Activated T-helper 1 cell treated with anti-CD3 and anti-CD28 coated beads, Interleukin-12 subunit alpha, Interleukin-12 subunit beta, Interleukin-2, Interleukin-4 antibody, amounts not matched to agents 30 ng/mL and 10 ng/mL and 1 ng/mL, durations not matched to agents 14 hours and 24 hours and 36 hours (primary cell): ENCODE data around the gene LCN6. TPM values are rescaled to one million over a fixed set of nuclear protein-coding genes. Genes with fewer than 3 reads are reported as not detected.
A peak's percentile ranks its signal among the peaks of the same experiment; 100 is the strongest.

ENCODE experiments used
- DNase-seq: peaks from one replicate; pipeline ENCODE4 v3.0.0; 2021; ENCODE audit warnings: low spot score
- H3K27ac Mint-ChIP-seq: one replicate; pipeline ENCODE4 v1.8.0; 2021; ENCODE audit warnings: mild to moderate bottlenecking, mixed read lengths
- H3K27me3 Mint-ChIP-seq: one replicate; pipeline ENCODE4 v1.8.0; 2022; ENCODE audit warnings: mild to moderate bottlenecking, moderate library complexity, mixed read lengths; ENCODE audit not compliant: insufficient read depth
- H3K36me3 Mint-ChIP-seq: one replicate; pipeline ENCODE4 v1.8.0; 2021; ENCODE audit warnings: low read depth, mixed read lengths
- H3K4me1 Mint-ChIP-seq: one replicate; pipeline ENCODE4 v1.8.0; 2021; ENCODE audit warnings: low read depth, mixed read lengths
- H3K4me3 Mint-ChIP-seq: one replicate; pipeline ENCODE4 v1.8.0; 2021; ENCODE audit warnings: mild to moderate bottlenecking, moderate library complexity, mixed read lengths
- H3K9me3 Mint-ChIP-seq: one replicate; pipeline ENCODE4 v1.8.0; 2021; ENCODE audit warnings: mixed read lengths
- intact Hi-C: fragments of 100-400 bp; cut with micrococcal nuclease; formaldehyde crosslinking; loops from one replicate; pipeline ENCODE4 v1.15.1; 2024
- total RNA-seq: library from RNA; stranded (reverse); gene quantifications from 2 replicates; pipeline ENCODE4 v1.2.3, GENCODE V29; 2022

LCN6 gene
- total RNA-seq, 1 donor from 2014 or later = not detected

DNA sequence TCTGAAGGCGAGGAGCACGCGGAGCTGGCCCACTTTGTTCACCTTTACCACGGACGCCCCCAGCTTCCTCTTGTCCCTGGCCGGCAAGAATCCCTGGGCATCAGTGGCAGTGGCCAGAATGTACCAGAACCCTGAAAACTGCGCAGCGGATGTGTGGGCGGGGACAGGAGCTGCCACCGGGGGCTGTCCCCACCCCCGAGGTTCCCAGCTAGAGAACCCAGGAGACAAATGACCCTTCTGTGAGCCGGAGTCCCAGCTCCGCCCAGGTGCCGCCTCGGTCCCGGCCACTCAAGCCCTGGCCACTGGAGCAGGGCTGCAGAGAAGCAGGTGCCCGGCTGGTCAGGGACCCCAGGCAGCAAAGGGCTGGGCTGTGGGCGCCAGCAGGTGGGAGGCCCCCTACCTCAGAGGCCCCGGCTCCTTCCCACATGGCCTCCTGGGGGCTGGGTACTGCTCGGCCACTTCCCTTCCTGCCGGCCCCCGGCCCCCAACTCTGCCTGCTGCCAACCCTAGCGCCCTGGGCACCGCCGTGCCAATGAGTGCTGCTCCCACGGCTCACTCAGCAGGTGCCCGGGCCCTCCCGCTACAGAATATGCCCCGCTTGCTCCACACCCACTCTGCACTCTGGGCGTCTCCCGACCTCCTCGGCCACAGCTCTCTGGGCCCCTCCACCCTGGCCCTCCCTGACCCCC, 6.3 kb downstream of the LCN6 start:
- Mint-ChIP-seq H3K27ac (no peak overlapping the region), H3K4me1 (peaks cover 6% of the 10 kb centered on the region), H3K9me3 (no peaks in the 10 kb centered on the region), H3K36me3 (no peaks in the 10 kb centered on the region), H3K27me3 (peaks cover 2% of the 10 kb centered on the region), H3K4me3 (no peak overlapping the region)
- DNase-seq = no peak
- intact Hi-C loops = no loop called here

DNA sequence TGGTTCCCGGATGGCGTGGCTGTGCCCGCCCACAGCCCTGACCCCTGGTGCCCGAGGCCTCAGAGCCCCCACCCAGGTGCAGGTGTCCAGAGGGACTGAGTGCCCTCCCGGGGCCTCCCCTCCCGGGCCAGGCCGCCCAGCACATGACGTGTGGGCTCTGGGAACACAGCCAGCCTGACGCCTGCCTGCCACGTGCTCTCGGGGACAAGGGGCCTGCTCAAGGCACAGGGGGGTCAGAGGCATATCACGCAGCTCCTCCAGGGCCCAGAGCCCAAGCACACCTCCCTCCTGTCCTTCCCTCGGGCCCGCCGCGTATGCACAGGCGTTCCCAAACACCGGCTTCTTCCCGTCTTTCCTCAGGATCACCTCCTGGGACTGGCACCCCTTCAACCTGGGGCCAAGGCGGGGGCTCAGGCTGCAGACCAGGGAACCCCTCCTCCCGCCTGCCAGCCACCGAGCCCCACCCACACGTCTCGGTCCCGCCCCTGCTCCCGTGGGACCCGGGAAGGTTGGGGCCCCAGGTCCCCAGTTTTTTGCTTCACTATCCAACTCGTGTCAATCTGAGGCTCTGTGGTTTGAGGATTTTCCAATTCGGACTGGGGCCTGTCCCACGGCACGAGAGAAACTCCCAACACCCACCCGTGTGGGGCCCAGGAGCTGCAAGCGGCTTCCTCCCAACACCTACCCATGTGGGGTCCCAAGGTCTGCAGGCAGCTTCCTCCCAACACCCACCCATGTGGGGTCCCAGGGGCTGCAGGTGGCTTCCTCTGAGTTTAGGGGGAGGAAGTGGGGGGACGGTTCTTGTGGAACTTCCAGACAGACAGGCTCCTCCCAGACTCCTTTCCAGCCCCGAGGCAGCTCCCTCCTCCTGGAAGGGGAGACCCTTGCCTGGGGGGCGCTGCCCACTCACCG, 7.1 kb downstream of the LCN6 start:
- H3K27me3 Mint-ChIP-seq = peaks cover 5% of the 10 kb centered on the region
- H3K9me3 Mint-ChIP-seq = no peaks in the 10 kb centered on the region
- DNase-seq = no peak
- no peaks in the 10 kb centered on the region for H3K36me3 Mint-ChIP-seq
- no peak overlapping the region for H3K27ac Mint-ChIP-seq
- H3K4me1 Mint-ChIP-seq = peaks cover 6% of the 10 kb centered on the region
- intact Hi-C loops = no loop called here
- no peak overlapping the region for H3K4me3 Mint-ChIP-seq

DNA sequence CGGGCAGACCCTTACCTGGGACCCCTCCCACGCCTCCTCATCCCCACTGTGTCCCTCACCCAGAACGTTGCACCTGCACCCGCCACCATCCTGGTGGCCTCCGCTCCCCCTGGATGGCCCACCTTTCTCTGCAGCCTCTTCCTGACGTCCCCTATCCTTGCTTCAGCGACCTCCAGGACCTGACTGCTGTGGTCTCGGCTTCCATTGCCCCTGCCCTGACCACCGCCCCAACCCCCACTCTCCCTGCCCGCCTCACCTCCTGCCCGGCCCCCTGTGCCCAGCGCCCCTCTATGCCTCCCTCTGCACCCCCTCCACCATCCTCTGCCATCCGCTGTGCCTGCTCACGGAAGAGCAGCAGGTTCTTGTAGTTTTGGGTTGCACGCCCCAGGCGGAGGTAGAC, 7.8 kb downstream of the LCN6 start:
- Mint-ChIP-seq H3K27me3 (peaks cover 5% of the 10 kb centered on the region), H3K27ac (no peak overlapping the region), H3K4me3 (no peak overlapping the region), H3K36me3 (no peaks in the 10 kb centered on the region), H3K4me1 (peaks cover 6% of the 10 kb centered on the region), H3K9me3 (no peaks in the 10 kb centered on the region)
- intact Hi-C loops = no loop called here
- no peak for DNase-seq

DNA sequence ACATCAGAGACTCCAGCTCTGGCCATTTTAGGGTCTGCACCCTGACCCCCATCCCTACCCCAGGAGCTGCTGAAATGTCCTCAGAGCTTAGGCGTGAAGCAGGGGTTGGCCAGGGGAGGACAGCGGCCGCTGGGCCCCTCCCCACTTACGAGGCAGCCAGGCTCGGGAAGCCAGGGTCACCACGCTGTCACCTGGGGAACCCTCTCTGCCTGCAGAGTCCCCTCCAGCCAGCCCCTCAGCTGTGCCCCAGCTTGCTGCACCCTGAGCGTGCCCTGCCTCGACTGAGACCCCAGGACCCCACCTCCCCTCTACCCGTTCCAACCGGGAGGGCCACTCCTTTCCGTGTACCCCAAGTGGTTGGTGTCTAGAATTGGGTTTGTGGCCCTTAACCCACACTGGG, 8.3 kb downstream of the LCN6 start:
- H3K9me3 Mint-ChIP-seq = no peaks in the 10 kb centered on the region
- H3K4me1 Mint-ChIP-seq = peaks cover 6% of the 10 kb centered on the region
- intact Hi-C loops = no loop called here
- peaks cover 5% of the 10 kb centered on the region for H3K27me3 Mint-ChIP-seq
- no peak overlapping the region for H3K4me3 Mint-ChIP-seq
- no peak for DNase-seq
- H3K36me3 Mint-ChIP-seq = no peaks in the 10 kb centered on the region
- H3K27ac Mint-ChIP-seq = no peak overlapping the region

DNA sequence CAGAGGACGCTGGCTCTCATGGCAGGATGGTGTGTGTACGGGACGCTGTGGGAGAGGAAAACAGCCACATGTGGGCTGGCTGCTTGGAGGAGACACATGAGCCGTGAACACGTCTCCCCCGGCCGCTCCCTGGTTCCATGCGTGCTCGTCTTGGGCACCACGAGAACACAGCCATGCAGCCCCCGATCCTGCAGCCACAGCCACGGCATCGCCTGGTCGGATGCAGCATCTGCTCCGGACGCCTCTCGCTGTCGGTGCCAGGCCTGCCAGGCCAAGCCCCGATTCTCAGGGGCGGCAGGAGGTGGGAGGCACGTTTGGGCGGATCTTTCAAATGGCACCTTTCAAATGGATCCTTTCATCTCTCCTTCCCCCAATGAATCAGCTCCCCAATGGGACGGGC, 8.8 kb downstream of the LCN6 start:
- no peak for DNase-seq
- Mint-ChIP-seq H3K4me3 (no peak overlapping the region), H3K9me3 (no peaks in the 10 kb centered on the region), H3K4me1 (peaks cover 8% of the 10 kb centered on the region), H3K36me3 (no peaks in the 10 kb centered on the region), H3K27ac (no peak overlapping the region), H3K27me3 (peaks cover 5% of the 10 kb centered on the region)
- intact Hi-C loops = no loop called here

GRCh38 chr9:136738960-136739359, 9.4 kb downstream of the LCN6 start:
- Mint-ChIP-seq H3K27ac (no peak overlapping the region), H3K4me3 (no peak overlapping the region), H3K4me1 (peaks cover 13% of the 10 kb centered on the region), H3K36me3 (no peaks in the 10 kb centered on the region), H3K27me3 (peaks cover 5% of the 10 kb centered on the region), H3K9me3 (no peaks in the 10 kb centered on the region)
- intact Hi-C loops = no loop called here
- DNase-seq = no peak

DNA sequence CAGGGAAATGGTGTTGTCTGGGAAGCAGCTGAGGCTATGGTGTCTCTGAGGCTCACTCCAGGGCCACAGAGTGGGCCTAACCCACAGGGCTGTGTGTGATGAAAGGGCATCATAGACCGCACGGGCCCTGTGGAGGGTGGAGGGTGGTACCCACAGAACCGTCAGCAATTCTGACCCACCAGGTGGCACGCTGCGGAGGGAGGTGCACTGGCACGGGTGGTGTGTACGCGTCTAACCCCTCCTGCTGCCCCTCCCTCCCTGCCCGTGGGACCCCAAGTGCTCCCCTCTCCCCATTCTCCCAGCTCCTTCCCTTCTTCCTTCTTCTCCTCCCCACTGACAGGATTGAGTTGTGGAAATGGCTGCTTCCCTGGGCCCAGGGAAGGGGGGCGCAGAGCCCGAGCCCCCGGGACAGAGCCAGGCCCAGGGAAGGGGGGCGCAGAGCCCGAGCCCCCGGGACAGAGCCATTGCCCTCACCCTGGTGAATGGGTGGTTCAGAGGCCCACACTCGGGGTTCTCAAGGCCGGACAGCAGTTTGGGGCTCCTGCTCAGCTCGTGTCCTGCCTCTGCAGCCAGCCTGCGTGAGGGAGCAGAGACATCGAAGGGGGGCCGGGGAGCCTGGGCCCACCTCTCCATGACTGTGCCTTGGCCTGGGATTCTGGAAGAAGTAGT, 12.4 kb downstream of the LCN6 start:
- Mint-ChIP-seq H3K4me1 (peaks cover 8% of the 10 kb centered on the region), H3K4me3 (no peak overlapping the region), H3K36me3 (no peaks in the 10 kb centered on the region), H3K27me3 (peaks cover 5% of the 10 kb centered on the region), H3K27ac (no peak overlapping the region), H3K9me3 (no peaks in the 10 kb centered on the region)
- DNase-seq = no peak
- intact Hi-C loops = no loop called here

DNA sequence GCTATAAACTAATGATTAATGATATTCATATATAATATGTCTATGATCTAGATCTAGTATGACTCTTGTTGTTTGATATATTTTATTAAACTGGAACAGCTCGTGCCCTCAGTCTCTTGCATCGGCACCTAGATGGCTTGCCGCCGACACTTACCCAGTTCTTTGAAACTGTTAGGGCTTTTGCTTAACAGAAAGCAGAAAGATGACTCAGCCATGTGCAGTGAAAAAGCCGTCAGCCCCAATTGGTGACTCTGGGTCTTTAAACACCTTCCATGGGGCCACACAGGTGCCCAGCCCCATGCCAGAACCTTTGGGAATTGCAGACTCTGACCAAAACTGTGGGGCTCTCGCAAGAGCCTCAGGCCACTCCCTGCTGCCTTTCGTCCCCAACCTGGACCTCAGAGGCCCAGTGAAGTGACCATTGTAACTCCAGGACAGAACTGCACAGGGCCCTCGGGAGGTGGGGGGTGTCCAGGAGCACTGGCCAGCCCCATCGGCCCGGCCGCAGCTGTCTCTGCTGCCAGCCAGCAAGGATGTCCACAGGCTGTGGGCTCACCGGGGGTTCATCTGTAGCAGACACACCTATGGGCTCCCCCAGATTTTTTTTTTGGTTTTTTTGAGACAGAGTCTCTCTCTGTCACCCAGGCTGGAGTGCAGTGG, 13.4 kb downstream of the LCN6 start:
- Mint-ChIP-seq H3K4me1 (peaks cover 8% of the 10 kb centered on the region), H3K27ac (no peak overlapping the region), H3K4me3 (no peak overlapping the region), H3K36me3 (no peaks in the 10 kb centered on the region), H3K27me3 (peaks cover 2% of the 10 kb centered on the region), H3K9me3 (no peaks in the 10 kb centered on the region)
- no peak for DNase-seq
- intact Hi-C loops = no loop called here

GRCh38 chr9:136733611-136734010, 14.7 kb downstream of the LCN6 start:
- DNase-seq = no peak
- Mint-ChIP-seq H3K27me3 (peaks cover 6% of the 10 kb centered on the region), H3K9me3 (no peaks in the 10 kb centered on the region), H3K36me3 (no peaks in the 10 kb centered on the region), H3K4me1 (peaks cover 15% of the 10 kb centered on the region), H3K4me3 (no peak overlapping the region), H3K27ac (peak overlapping the region; percentile 40)
- intact Hi-C loops = no loop called here

- Mint-ChIP-seq H3K4me1 (peaks cover 15% of the 10 kb centered on the region), H3K9me3 (no peaks in the 10 kb centered on the region), H3K36me3 (no peaks in the 10 kb centered on the region), H3K4me3 (no peak overlapping the region), H3K27me3 (peaks cover 6% of the 10 kb centered on the region), H3K27ac (no peak overlapping the region)
- DNase-seq = no peak
- intact Hi-C loops = no loop called here
Observed at GRCh38 chr9:136732444-136733178, 15.7 kb downstream of the LCN6 start.

DNA sequence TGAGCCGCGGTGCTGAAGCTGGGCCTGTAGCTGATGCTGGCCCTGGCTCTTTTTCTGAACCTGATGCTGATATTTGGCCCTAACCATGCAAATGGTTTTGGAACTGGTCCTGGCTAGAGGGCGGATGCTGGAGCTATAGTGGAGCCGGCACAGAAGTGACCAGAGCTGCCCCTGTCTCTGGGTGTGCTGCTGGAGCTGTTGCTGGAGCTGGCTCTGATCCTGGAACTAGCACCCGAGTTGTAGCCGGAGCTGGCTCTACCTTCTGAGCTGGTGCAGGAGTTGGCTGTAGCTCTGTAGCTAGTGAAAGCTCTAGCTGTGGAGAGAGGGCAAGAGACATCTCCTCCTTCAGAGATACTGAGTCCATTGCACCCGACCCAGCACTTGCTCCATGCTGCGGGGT, 18.4 kb downstream of the LCN6 start:
- intact Hi-C loops = loop anchor here (2.0 to 5.0 kb wide), 2 partner anchors 43 to 117 kb away; partner anchors contain the start of genes AGPAT2 and PHPT1
- H3K27ac Mint-ChIP-seq = peak overlapping the region; percentile 29
- peaks cover 4% of the 10 kb centered on the region for H3K27me3 Mint-ChIP-seq
- H3K4me1 Mint-ChIP-seq = peaks cover 27% of the 10 kb centered on the region
- DNase-seq = no peak
- H3K36me3 Mint-ChIP-seq = peaks cover 16% of the 10 kb centered on the region
- no peaks in the 10 kb centered on the region for H3K9me3 Mint-ChIP-seq
- peak overlapping the region; percentile 65 for H3K4me3 Mint-ChIP-seq

- DNase-seq = no peak
- intact Hi-C loops = loop anchor here (2.0 to 5.0 kb wide), 2 partner anchors 42 to 118 kb away; partner anchors contain the start of genes AGPAT2 and PHPT1
Observed at GRCh38 chr9:136729144-136729543, 19.2 kb downstream of the LCN6 start.

More at GRCh38 chr9:136729144-136729543, 19.2 kb downstream of the LCN6 start:
- H3K4me3 Mint-ChIP-seq = peak overlapping the region; percentile 65
- H3K4me1 Mint-ChIP-seq = peaks cover 27% of the 10 kb centered on the region
- H3K27ac Mint-ChIP-seq = peak overlapping the region; percentile 52
- no peaks in the 10 kb centered on the region for H3K9me3 Mint-ChIP-seq
- H3K27me3 Mint-ChIP-seq = peaks cover 4% of the 10 kb centered on the region
- H3K36me3 Mint-ChIP-seq = peaks cover 19% of the 10 kb centered on the region
